Heart left ventricle (tissue), 16 donors: ENCODE measurements around the gene NT5E. TPM values are rescaled to one million over a fixed set of nuclear protein-coding genes. Genes with fewer than 3 reads are reported as not detected.

Experiments
- ATAC-seq, 4 donors: fragments of 200-7000 bp; cut with Tn5 transposase; one replicate each; pipeline ENCODE4 v1.9.1; 2020 to 2022; ENCODE audit warnings: moderate library complexity in 4 of 4, mild to moderate bottlenecking in 3 of 4, moderate number of reproducible peaks in 1 of 4
- DNase-seq, 5 donors: peaks; one replicate each; pipeline ENCODE4 v3.0.0-alpha.2; 2020
- H3K27ac ChIP-seq, 12 donors: fragments of 200-600 bp; sonication (generic) in 4 of 12; one replicate each; pipeline versions ENCODE4 v1.5.0 to v1.8.0; 2016 to 2022; ENCODE audit warnings: mild to moderate bottlenecking in 2 of 12
- H3K27me3 ChIP-seq, 9 donors: fragments of 200-600 bp; sonication (generic) in 2 of 9; one replicate each; pipeline versions ENCODE4 v1.5.1 to v1.8.0; 2016 to 2022; ENCODE audit warnings: mild to moderate bottlenecking in 3 of 9
- H3K36me3 ChIP-seq, 9 donors: fragments of 200-600 bp; sonication (generic) in 2 of 9; one replicate each; pipeline versions ENCODE4 v1.5.0 to v1.8.0; 2018 to 2022; ENCODE audit warnings: mild to moderate bottlenecking in 2 of 9
- H3K4me1 ChIP-seq, 12 donors: fragments of 200-600 bp; sonication (generic) in 4 of 12; one replicate each; pipeline versions ENCODE4 v1.5.0 to v1.8.0; 2016 to 2022; ENCODE audit warnings: mild to moderate bottlenecking in 3 of 12
- H3K4me3 ChIP-seq, 12 donors: fragments of 200-600 bp; sonication (generic) in 4 of 12; one replicate each; pipeline versions ENCODE4 v1.5.0 to v1.8.0; 2017 to 2022; ENCODE audit warnings: mild to moderate bottlenecking in 9 of 12, moderate library complexity in 4 of 12
- H3K9me3 ChIP-seq, 12 donors: fragments of 200-600 bp; sonication (generic) in 4 of 12; one replicate each; pipeline versions ENCODE4 v1.5.0 to v1.8.0; 2016 to 2022; ENCODE audit warnings: mild to moderate bottlenecking in 1 of 12
- POLR2A ChIP-seq, 2 donors: fragments of 450-650 bp; IDR thresholded peaks; one replicate each; pipeline ENCODE4 v1.6.1; 2017; ENCODE audit warnings: antibody characterized with exemption in 2 of 2, mild to moderate bottlenecking in 2 of 2, moderate library complexity in 2 of 2
- WGBS, 4 donors: extraction: QIAGEN DNeasy Blood & Tissue Kit in 2 of 4; methylation state at CpG; one replicate each; pipeline versions ENCODE4 v1.1.5 to v1.1.7; 2013 to 2018; 5-methylcytosine and 5-hydroxymethylcytosine counted together
- intact Hi-C, 10 donors: fragments of 100-400 bp; cut with DNase I; formaldehyde crosslinking; loops; one replicate each; pipeline versions ENCODE4 v1.11.1 to v1.14.2; 2022
- polyA plus RNA-seq, 2 donors: library from polyadenylated mRNA; stranded (reverse); fragments of 200-250 nt; gene quantifications; one replicate each; pipeline ENCODE4 v1.2.3, GENCODE V29; 2013
- total RNA-seq, 9 donors: library from RNA; depleted of rRNA in 2 of 9; stranded (reverse); fragments of >200 nt in 2 of 9; fragmentation: NEBNext Ultra II Directional in 3 of 9; extraction: Animal tissue kit (Norgen Biotek cat#: 25700) in 3 of 9; gene quantifications; one replicate each; pipeline versions ENCODE4 v1.1.0 to v1.2.4, GENCODE V29; 2016 to 2023
- TF ChIP-seq, protein P1 (sequence below), 12 donors: fragments of 200-600 bp; sonication (generic) in 4 of 12; IDR thresholded peaks; one replicate each; pipeline versions ENCODE4 v1.5.0 to v1.8.0; 2018 to 2022; ENCODE audit warnings: antibody characterized with exemption in 12 of 12, mild to moderate bottlenecking in 5 of 12
- donor health status: ischemic (EF 13 %, LVEDD 7.1; RV severe dilation, severe dysfunction).
- donor health status: healthy with polysubstance abuse.
- donor health status: DM: no; HTN: yes; CAD: no.
- donor health status: DM: no; HTN: no; CAD: no.
- donor health status: ischemic (EF 25% LVEDD 6.9; RV normal size, moderate dysfunction).
- donor health status: ischemic (EF 25% LVEDD 5.7; RV mildly dilated, moderate dysfunction).
- donor health status: healthy.
- donor health status: DM: yes; HTN: yes; CAD: no.
- donor health status: ischemic (EF 35%, LVEDD 5.7; RV mildly dilated, moderate dysfunction).
- donor health status: nonischemic (EF 11% LVEDD 7.7; RV severe dilation, severe dysfunction).
- donor health status: DM: yes; HTN: yes; CAD: no.
- donor health status: PGD.
- donor health status: ischemic (EF 29% LVEDD 5.4; RV normal size, mild dysfunction).
- donor health status: nonischemic (EF 23%, LVEDD 6.1; RV moderate dilation, normal function).

NT5E gene
- total and polyA plus RNA-seq, 11 donors = 0.88 to 11.0 (median 3.8) TPM

GRCh38 chr6:85425997-85426396 lies 23.9 kb upstream of the NT5E start:
- no peak for ATAC-seq
- intact Hi-C loops = no loop called here
- no peak overlapping the region for H3K27ac ChIP-seq
- H3K36me3 ChIP-seq = no peaks in the 10 kb centered on the region
- H3K9me3 ChIP-seq = peaks cover 0 to 33% (median 14%) of the 10 kb centered on the region in 12 donors
- TF ChIP-seq POLR2A (IDR thresholded peaks at IDR 0.05) = no peak
- TF ChIP-seq, protein P1, sequence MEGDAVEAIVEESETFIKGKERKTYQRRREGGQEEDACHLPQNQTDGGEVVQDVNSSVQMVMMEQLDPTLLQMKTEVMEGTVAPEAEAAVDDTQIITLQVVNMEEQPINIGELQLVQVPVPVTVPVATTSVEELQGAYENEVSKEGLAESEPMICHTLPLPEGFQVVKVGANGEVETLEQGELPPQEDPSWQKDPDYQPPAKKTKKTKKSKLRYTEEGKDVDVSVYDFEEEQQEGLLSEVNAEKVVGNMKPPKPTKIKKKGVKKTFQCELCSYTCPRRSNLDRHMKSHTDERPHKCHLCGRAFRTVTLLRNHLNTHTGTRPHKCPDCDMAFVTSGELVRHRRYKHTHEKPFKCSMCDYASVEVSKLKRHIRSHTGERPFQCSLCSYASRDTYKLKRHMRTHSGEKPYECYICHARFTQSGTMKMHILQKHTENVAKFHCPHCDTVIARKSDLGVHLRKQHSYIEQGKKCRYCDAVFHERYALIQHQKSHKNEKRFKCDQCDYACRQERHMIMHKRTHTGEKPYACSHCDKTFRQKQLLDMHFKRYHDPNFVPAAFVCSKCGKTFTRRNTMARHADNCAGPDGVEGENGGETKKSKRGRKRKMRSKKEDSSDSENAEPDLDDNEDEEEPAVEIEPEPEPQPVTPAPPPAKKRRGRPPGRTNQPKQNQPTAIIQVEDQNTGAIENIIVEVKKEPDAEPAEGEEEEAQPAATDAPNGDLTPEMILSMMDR (IDR thresholded peaks at IDR 0.05) = no peak
- WGBS, 4 donors = 89 to 95% (median 93%) methylated on average over 4 of the region's 4 CpGs
- no peaks in the 10 kb centered on the region for H3K4me1 ChIP-seq
- DNase-seq = no peak
- H3K27me3 ChIP-seq = no peaks in the 10 kb centered on the region
- no peak overlapping the region for H3K4me3 ChIP-seq

DNA sequence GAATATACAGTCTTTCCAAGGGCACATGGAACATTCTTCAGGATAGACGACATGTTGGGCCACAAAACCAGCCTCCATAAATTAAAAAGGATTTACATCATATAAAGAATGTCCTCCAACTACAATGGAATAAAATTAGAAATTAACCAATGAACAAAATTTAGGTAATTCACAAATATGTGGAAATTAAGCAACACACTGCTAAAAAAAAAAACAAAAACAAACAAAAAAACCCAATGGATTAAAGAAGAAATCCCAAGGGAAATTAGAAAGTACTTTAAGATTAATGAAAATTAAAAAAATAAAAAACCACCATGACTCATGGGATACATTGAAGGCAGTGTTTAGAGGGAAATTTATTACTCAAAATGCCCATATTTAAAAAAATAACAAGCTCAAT lies 21.4 kb upstream of the NT5E start:
- Histone ChIP-seq H3K36me3 (no peaks in the 10 kb centered on the region), H3K4me1 (no peaks in the 10 kb centered on the region), H3K4me3 (no peak overlapping the region), H3K9me3 (peaks cover 0 to 39% (median 14%) of the 10 kb centered on the region in 12 donors), H3K27me3 (no peaks in the 10 kb centered on the region), H3K27ac (no peak overlapping the region)
- intact Hi-C loops = no loop called here
- WGBS, 4 donors = 82 to 87% (median 85%) methylated on average over 1 of the region's 1 CpG
- DNase-seq (no peak), ATAC-seq (no peak)
- TF ChIP-seq POLR2A (IDR thresholded peaks at IDR 0.05) = no peak
- TF ChIP-seq, protein P1 (IDR thresholded peaks at IDR 0.05) = no peak

GRCh38 chr6:85429346-85429745 lies 20.5 kb upstream of the NT5E start:
- intact Hi-C loops = no loop called here
- ATAC-seq (no peak), DNase-seq (no peak)
- Histone ChIP-seq H3K27me3 (no peaks in the 10 kb centered on the region), H3K4me3 (no peak overlapping the region), H3K9me3 (peaks cover 0 to 42% (median 15%) of the 10 kb centered on the region in 12 donors), H3K27ac (no peak overlapping the region), H3K36me3 (no peaks in the 10 kb centered on the region), H3K4me1 (no peaks in the 10 kb centered on the region)
- TF ChIP-seq, protein P1 (IDR thresholded peaks at IDR 0.05) = no peak
- no peak for TF ChIP-seq POLR2A (IDR thresholded peaks at IDR 0.05)
- WGBS, 4 donors = 93 to 95% (median 94%) methylated on average over 4 of the region's 4 CpGs

- peaks cover 0 to 10% (median 0%) of the 10 kb centered on the region in 12 donors for H3K4me1 ChIP-seq
- no peak for ATAC-seq
- WGBS, 4 donors = 45 to 58% (median 53%) methylated on average over 3 of the region's 3 CpGs
Observed at GRCh38 chr6:85431271-85431670, 18.6 kb upstream of the NT5E start.

More at GRCh38 chr6:85431271-85431670, 18.6 kb upstream of the NT5E start:
- intact Hi-C loops = no loop called here
- Histone ChIP-seq H3K27ac (no peak overlapping the region), H3K9me3 (peaks cover 0 to 24% (median 2%) of the 10 kb centered on the region in 12 donors), H3K36me3 (no peaks in the 10 kb centered on the region), H3K27me3 (no peaks in the 10 kb centered on the region), H3K4me3 (no peak overlapping the region)
- no peak for DNase-seq
- TF ChIP-seq, protein P1 (IDR thresholded peaks at IDR 0.05) = no peak
- TF ChIP-seq POLR2A (IDR thresholded peaks at IDR 0.05) = no peak
